PC-3 (cell line): ENCODE data around the gene MRTFA.

ENCODE experiments used
- CTCF ChIP-seq: fragments of 300-600 bp; sonication (generic); conservative IDR thresholded peaks from 2 replicates; pipeline ENCODE4 v1.5.1; 2017; ENCODE audit warnings: antibody characterized with exemption, low read depth, mild to moderate bottlenecking, low read length
- EZH2 ChIP-seq: fragments of 300-600 bp; sonication (generic); IDR thresholded peaks from one replicate; pipeline ENCODE4 v1.6.1; 2017; ENCODE audit warnings: antibody characterized with exemption, mild to moderate bottlenecking, low read length; ENCODE audit not compliant: unreplicated experiment
- EZH2phosphoT487 ChIP-seq: fragments of 300-600 bp; sonication (generic); IDR thresholded peaks from 2 replicates; pipeline ENCODE4 v1.6.1; 2018; ENCODE audit warnings: mild to moderate bottlenecking, antibody characterized with exemption, low read length, borderline replicate concordance

DNA sequence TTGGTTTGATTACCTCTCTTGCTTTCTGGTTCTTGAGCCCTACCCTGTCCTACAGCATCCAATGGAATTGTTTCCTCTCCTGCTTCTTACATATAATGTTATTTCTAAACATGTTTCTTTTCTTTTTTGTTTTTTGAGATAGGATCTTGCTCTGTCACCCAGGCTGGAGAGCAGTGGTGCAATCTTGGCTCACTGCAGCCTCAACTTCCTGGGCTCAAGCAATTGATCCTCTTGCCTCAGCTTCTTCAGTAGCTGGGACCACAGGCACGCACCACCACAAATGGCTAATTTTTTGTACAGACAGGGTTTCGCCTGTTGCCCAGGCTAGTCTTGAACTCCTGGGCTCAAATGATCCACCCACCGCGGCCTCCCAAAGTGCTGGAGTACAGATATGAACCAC lies 160.2 kb downstream of the MRTFA start:
- TF ChIP-seq CTCF (no peak), EZH2 (no peak), EZH2phosphoT487 (no peak)
